SU-DHL-6 (cell line): ENCODE results near the gene PLCXD3.

Source experiments
- CTCF ChIP-seq: fragments of 200-600 bp; sonication (generic); IDR thresholded peaks from one replicate; pipeline ENCODE4 v1.5.1; 2017; ENCODE audit warnings: antibody characterized with exemption, mild to moderate bottlenecking, low read length, moderate library complexity; ENCODE audit not compliant: insufficient read depth, poor library complexity, severe bottlenecking
- EZH2phosphoT487 ChIP-seq: fragments of 200-600 bp; sonication (generic), shearing (Covaris generic); conservative IDR thresholded peaks from 2 replicates; pipeline ENCODE4 v1.6.1; 2018; ENCODE audit warnings: mild to moderate bottlenecking, antibody characterized with exemption, low read length, moderate library complexity, mixed read lengths

GRCh38 chr5:41539454-41539853, 29.1 kb upstream of the PLCXD3 start:
- TF ChIP-seq CTCF (no peak), EZH2phosphoT487 (no peak)
